Karpas-422 (cell line): ENCODE data around the gene HS3ST6. TPM values are rescaled to one million over a fixed set of nuclear protein-coding genes. Genes with fewer than 3 reads are reported as not detected.
"Not testable (repeated sequence)": the region's sequence is repeated elsewhere in the genome, so short reads cannot be mapped to it uniquely, and the experiment has no call there.

ENCODE experiments used
- DNase-seq: peaks from one replicate; pipeline ENCODE4 v3.0.0-alpha.2; 2015
- H2AFZ ChIP-seq: fragments of 200-600 bp; sonication (generic); 2 replicates; pipeline ENCODE4 v1.6.1; 2014; ENCODE audit warnings: antibody characterized with exemption, low read length, mixed read lengths
- H3K27ac ChIP-seq: fragments of 200-600 bp; sonication (generic); 2 replicates; pipeline ENCODE4 v1.5.1; 2014; ENCODE audit warnings: mild to moderate bottlenecking, low read length, moderate library complexity
- H3K27me3 ChIP-seq: fragments of 200-600 bp; sonication (generic); 2 replicates; pipeline ENCODE4 v1.6.1; 2014; ENCODE audit warnings: low read length, mixed read lengths
- H3K36me3 ChIP-seq: fragments of 200-600 bp; sonication (generic); 2 replicates; pipeline ENCODE4 v1.6.1; 2014; ENCODE audit warnings: low read length, mixed read lengths; ENCODE audit not compliant: insufficient read depth
- H3K4me1 ChIP-seq: fragments of 200-600 bp; sonication (generic); 2 replicates; pipeline ENCODE4 v1.6.1; 2014; ENCODE audit warnings: mild to moderate bottlenecking, low read length, mixed read lengths
- H3K4me2 ChIP-seq: fragments of 200-600 bp; sonication (generic); 2 replicates; pipeline ENCODE4 v1.6.1; 2014; ENCODE audit warnings: low read length, low read depth, mild to moderate bottlenecking; ENCODE audit not compliant: poor library complexity, severe bottlenecking
- H3K4me3 ChIP-seq: fragments of 200-600 bp; sonication (generic); 2 replicates; pipeline ENCODE4 v1.5.1; 2014; ENCODE audit warnings: mild to moderate bottlenecking, antibody characterized with exemption, low read length, mixed read lengths
- H3K79me2 ChIP-seq: fragments of 200-600 bp; sonication (generic); 2 replicates; pipeline ENCODE4 v1.6.1; 2014; ENCODE audit warnings: mild to moderate bottlenecking, low read length, mixed read lengths
- H3K9ac ChIP-seq: fragments of 200-600 bp; sonication (generic); 2 replicates; pipeline ENCODE4 v1.6.0; 2014; ENCODE audit warnings: low read length
- H3K9me2 ChIP-seq: fragments of 200-600 bp; sonication (generic), shearing (Covaris generic); replicated peaks from 2 replicates; pipeline ENCODE4 v1.6.0; 2014; ENCODE audit warnings: mild to moderate bottlenecking, low read length, moderate library complexity; ENCODE audit not compliant: insufficient read depth
- H3K9me3 ChIP-seq: fragments of 300-700, 200-600 bp; sonication (generic); 2 replicates; pipeline ENCODE4 v1.6.1; 2014; ENCODE audit warnings: low read length, mixed read lengths
- H4K20me1 ChIP-seq: fragments of 200-600 bp; sonication (generic); 2 replicates; pipeline ENCODE4 v1.6.1; 2014; ENCODE audit warnings: mild to moderate bottlenecking, antibody characterized with exemption, low read length, low read depth; ENCODE audit not compliant: insufficient read depth
- total RNA-seq: library from RNA; depleted of rRNA; stranded (reverse); fragments of >200 nt; shearing (Covaris generic); gene quantifications from 2 replicates; pipeline ENCODE4 v1.2.3, GENCODE V29; 2014; ENCODE audit warnings: low replicate concordance

The HS3ST6 gene
- total RNA-seq, 1 experiment from 2014 or later, result not detected

- Histone ChIP-seq H3K36me3 (no peaks in the 10 kb centered on the region), H3K27ac (no peak overlapping the region), H3K4me2 (no peak overlapping the region), H3K27me3 (no peaks in the 10 kb centered on the region), H3K4me3 (no peak overlapping the region), H3K79me2 (no peaks in the 10 kb centered on the region), H3K4me1 (no peaks in the 10 kb centered on the region), H4K20me1 (no peaks in the 10 kb centered on the region), H3K9me2 (no peaks in the 10 kb centered on the region), H3K9ac (no peak overlapping the region), H3K9me3 (no peaks in the 10 kb centered on the region), H2AFZ (no peak overlapping the region)
- no peak for DNase-seq
Measured at GRCh38 chr16:1884889-1885288, 33.3 kb downstream of the HS3ST6 start.

- H2AFZ ChIP-seq, result no peak overlapping the region
- H3K4me1 ChIP-seq, result no peaks in the 10 kb centered on the region
- H3K27ac ChIP-seq, result no peak overlapping the region
- DNase-seq, result peak; percentile 57
- no peaks in the 10 kb centered on the region for H3K9me3 ChIP-seq
- H3K4me3 ChIP-seq, result no peak overlapping the region
- no peaks in the 10 kb centered on the region for H3K9me2 ChIP-seq
- no peaks in the 10 kb centered on the region for H3K27me3 ChIP-seq
- H3K79me2 ChIP-seq, result no peaks in the 10 kb centered on the region
- H4K20me1 ChIP-seq, result no peaks in the 10 kb centered on the region
- no peak overlapping the region for H3K4me2 ChIP-seq
- no peaks in the 10 kb centered on the region for H3K36me3 ChIP-seq
- no peak overlapping the region for H3K9ac ChIP-seq
Measured at GRCh38 chr16:1884155-1884760, 34.0 kb downstream of the HS3ST6 start.

DNA sequence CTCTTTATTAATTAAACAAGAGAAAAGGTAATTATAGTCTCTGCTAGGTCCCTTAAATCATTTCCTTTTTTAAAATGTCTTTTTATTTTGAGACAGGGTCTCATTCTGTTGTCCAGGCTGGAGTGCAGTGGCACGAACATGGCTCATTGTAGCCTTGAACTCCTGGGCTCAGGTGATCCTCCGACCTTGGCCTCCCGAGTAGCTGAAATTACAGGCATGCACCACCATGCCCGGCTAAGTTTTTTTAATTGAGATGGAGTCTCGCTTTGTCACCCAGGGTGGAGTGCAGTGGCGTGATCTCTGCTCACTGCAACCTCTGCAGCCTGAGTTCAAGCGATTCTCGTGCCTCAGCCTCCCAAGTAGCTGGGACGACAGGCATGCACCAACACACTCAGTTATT is 37.0 kb downstream of the HS3ST6 start:
- not testable (repeated sequence) for H3K79me2 ChIP-seq, H3K27me3 ChIP-seq, H3K4me3 ChIP-seq, H4K20me1 ChIP-seq, H3K9me3 ChIP-seq, H3K9ac ChIP-seq, H3K9me2 ChIP-seq, DNase-seq, H3K4me1 ChIP-seq, H3K27ac ChIP-seq, H3K4me2 ChIP-seq, H3K36me3 ChIP-seq, H2AFZ ChIP-seq

DNA sequence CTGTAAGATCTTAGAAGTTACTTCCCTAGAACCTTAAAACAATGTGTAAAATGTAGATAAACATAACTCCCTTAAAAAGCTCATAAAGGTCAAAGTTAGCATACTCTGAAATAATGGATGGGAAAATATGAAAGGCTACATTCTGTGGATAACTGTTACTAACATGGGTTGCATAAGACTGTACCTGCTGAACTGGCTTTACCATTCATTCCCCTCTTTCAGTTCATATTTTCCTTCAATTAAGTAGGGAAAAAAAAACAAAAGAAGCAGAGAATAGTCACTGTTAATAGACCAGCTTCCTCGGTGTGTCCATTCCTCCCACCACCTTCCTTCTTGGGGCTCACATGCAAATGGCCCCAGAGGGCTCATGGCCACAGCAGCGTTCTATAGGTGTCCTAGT is 38.7 kb downstream of the HS3ST6 start:
- H3K9me3 ChIP-seq, result no peaks in the 10 kb centered on the region
- H3K9ac ChIP-seq, result no peak overlapping the region
- H3K27ac ChIP-seq, result no peak overlapping the region
- H3K79me2 ChIP-seq, result no peaks in the 10 kb centered on the region
- no peak overlapping the region for H3K4me2 ChIP-seq
- H3K4me1 ChIP-seq, result no peaks in the 10 kb centered on the region
- no peak overlapping the region for H2AFZ ChIP-seq
- no peak for DNase-seq
- H3K9me2 ChIP-seq, result no peaks in the 10 kb centered on the region
- no peaks in the 10 kb centered on the region for H3K27me3 ChIP-seq
- H3K4me3 ChIP-seq, result no peak overlapping the region
- H4K20me1 ChIP-seq, result no peaks in the 10 kb centered on the region
- no peaks in the 10 kb centered on the region for H3K36me3 ChIP-seq

GRCh38 chr16:1878256-1878655 is 40.0 kb downstream of the HS3ST6 start:
- H3K36me3 ChIP-seq, result no peaks in the 10 kb centered on the region
- H3K9ac ChIP-seq, result no peak overlapping the region
- no peaks in the 10 kb centered on the region for H3K4me1 ChIP-seq
- no peak overlapping the region for H3K4me2 ChIP-seq
- no peaks in the 10 kb centered on the region for H3K9me2 ChIP-seq
- H3K27ac ChIP-seq, result no peak overlapping the region
- no peak overlapping the region for H2AFZ ChIP-seq
- H3K27me3 ChIP-seq, result no peaks in the 10 kb centered on the region
- H3K79me2 ChIP-seq, result no peaks in the 10 kb centered on the region
- H3K4me3 ChIP-seq, result no peak overlapping the region
- H4K20me1 ChIP-seq, result no peaks in the 10 kb centered on the region
- H3K9me3 ChIP-seq, result no peaks in the 10 kb centered on the region
- no peak for DNase-seq

- H3K4me3 ChIP-seq, result no peak overlapping the region
- H3K4me2 ChIP-seq, result no peak overlapping the region
- H3K9ac ChIP-seq, result no peak overlapping the region
Measured at GRCh38 chr16:1877804-1878203, 40.4 kb downstream of the HS3ST6 start.

GRCh38 chr16:1877089-1877488 is 41.1 kb downstream of the HS3ST6 start:
- no peak overlapping the region for H3K27ac ChIP-seq
- H4K20me1 ChIP-seq, result no peaks in the 10 kb centered on the region
- no peaks in the 10 kb centered on the region for H3K4me1 ChIP-seq
- no peak overlapping the region for H3K4me2 ChIP-seq
- no peak overlapping the region for H3K9ac ChIP-seq
- no peak overlapping the region for H3K4me3 ChIP-seq
- no peaks in the 10 kb centered on the region for H3K36me3 ChIP-seq
- no peak overlapping the region for H2AFZ ChIP-seq
- no peaks in the 10 kb centered on the region for H3K9me3 ChIP-seq
- H3K9me2 ChIP-seq, result no peaks in the 10 kb centered on the region
- no peaks in the 10 kb centered on the region for H3K27me3 ChIP-seq
- no peak for DNase-seq
- no peaks in the 10 kb centered on the region for H3K79me2 ChIP-seq

More at GRCh38 chr16:1877804-1878203, 40.4 kb downstream of the HS3ST6 start:
- no peaks in the 10 kb centered on the region for H3K9me3 ChIP-seq
- H3K36me3 ChIP-seq, result no peaks in the 10 kb centered on the region
- H3K4me1 ChIP-seq, result no peaks in the 10 kb centered on the region
- H3K79me2 ChIP-seq, result no peaks in the 10 kb centered on the region
- no peaks in the 10 kb centered on the region for H4K20me1 ChIP-seq
- H3K9me2 ChIP-seq, result no peaks in the 10 kb centered on the region
- no peak for DNase-seq
- H3K27ac ChIP-seq, result no peak overlapping the region
- no peaks in the 10 kb centered on the region for H3K27me3 ChIP-seq
- H2AFZ ChIP-seq, result no peak overlapping the region

GRCh38 chr16:1876468-1876867 is 41.7 kb downstream of the HS3ST6 start:
- H3K4me3 ChIP-seq, result no peak overlapping the region
- H3K27ac ChIP-seq, result no peak overlapping the region
- H2AFZ ChIP-seq, result no peak overlapping the region
- H3K4me2 ChIP-seq, result no peak overlapping the region
- no peaks in the 10 kb centered on the region for H3K9me3 ChIP-seq
- H3K27me3 ChIP-seq, result no peaks in the 10 kb centered on the region
- no peak overlapping the region for H3K9ac ChIP-seq
- H4K20me1 ChIP-seq, result no peaks in the 10 kb centered on the region
- H3K4me1 ChIP-seq, result no peaks in the 10 kb centered on the region
- H3K79me2 ChIP-seq, result no peaks in the 10 kb centered on the region
- DNase-seq, result no peak
- H3K36me3 ChIP-seq, result no peaks in the 10 kb centered on the region
- H3K9me2 ChIP-seq, result no peaks in the 10 kb centered on the region

GRCh38 chr16:1876066-1876465 is 42.1 kb downstream of the HS3ST6 start:
- not testable (repeated sequence) for H3K27ac ChIP-seq, H3K4me3 ChIP-seq, DNase-seq, H3K9me2 ChIP-seq, H4K20me1 ChIP-seq, H3K9ac ChIP-seq, H3K9me3 ChIP-seq, H3K36me3 ChIP-seq, H3K79me2 ChIP-seq, H3K4me1 ChIP-seq, H2AFZ ChIP-seq, H3K4me2 ChIP-seq, H3K27me3 ChIP-seq
